ENCODE data around the gene OR56A5. TPM values are rescaled to one million over a fixed set of nuclear protein-coding genes. Genes with fewer than 3 reads are reported as not detected.

OR56A5 gene, protein sequence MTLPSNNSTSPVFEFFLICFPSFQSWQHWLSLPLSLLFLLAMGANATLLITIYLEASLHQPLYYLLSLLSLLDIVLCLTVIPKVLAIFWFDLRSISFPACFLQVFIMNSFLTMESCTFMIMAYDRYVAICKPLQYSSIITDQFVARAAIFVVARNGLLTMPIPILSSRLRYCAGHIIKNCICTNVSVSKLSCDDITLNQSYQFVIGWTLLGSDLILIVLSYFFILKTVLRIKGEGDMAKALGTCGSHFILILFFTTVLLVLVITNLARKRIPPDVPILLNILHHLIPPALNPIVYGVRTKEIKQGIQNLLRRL
- polyA plus RNA-seq (2013) = not detected

- ChIA-PET POLR2A (no interaction called here), CTCF (no interaction called here)
- no peak within 1 kb of the TSS for H3K27ac ChIP-seq (ENCODE audit: insufficient read depth in 1 of 2, low read depth in 1 of 2, low read length in 2 of 2, poor library complexity in 1 of 2, severe bottlenecking in 2 of 2)
- no peak within 1 kb of the TSS for H3K4me3 ChIP-seq (ENCODE audit: control insufficient read depth in 1 of 7, extremely low read depth in 1 of 7, insufficient read depth in 4 of 7, low read depth in 2 of 7, low read length in 6 of 7)
- no peaks in the 10 kb centered on the region for H3K4me1 ChIP-seq (ENCODE audit: control extremely low read depth in 1 of 4, control insufficient read depth in 4 of 4, insufficient read depth in 4 of 4, low read length in 3 of 4)
- H3K27me3 ChIP-seq (replicated peaks in 2 of 5; ENCODE audit: control insufficient read depth in 4 of 5, insufficient read depth in 5 of 5, low read length in 4 of 5) = peaks cover 0 to 2% (median 0%) of the 10 kb centered on the region in 5 experiments
- no peaks in the 10 kb centered on the region for H3K36me3 ChIP-seq (ENCODE audit: control insufficient read depth in 4 of 4, insufficient read depth in 4 of 4, low read length in 3 of 4)
- H3K9me3 ChIP-seq (ENCODE audit: control extremely low read depth in 1 of 5, control insufficient read depth in 4 of 5, insufficient read depth in 2 of 5, low read depth in 1 of 5, low read length in 4 of 5) = peaks cover 0 to 8% (median 0%) of the 10 kb centered on the region in 5 experiments
- DNase-seq = no peak
Measured at GRCh38 chr11:5968394-5968793, at the start of gene OR56A5. TSS of gene OR56A5 (minus strand) at chr11:5968494. CDS start at chr11:5968494, 0 bp downstream.

GRCh38 chr11:6013042-6013441, 44.7 kb upstream of the OR56A5 start:
- WGBS (ENCODE audit: insufficient coverage) = 100% methylated on average over 2 of the region's 3 CpGs
- CTCF ChIA-PET = interaction anchor here (1.1 to 1.3 kb wide), 3 partner anchors 9 to 20 kb away, joined by 3 to 4 read pairs (median 3); no protein-coding TSS in a partner anchor
- no peaks in the 10 kb centered on the region for H3K36me3 ChIP-seq (ENCODE audit: control insufficient read depth in 4 of 4, insufficient read depth in 4 of 4, low read length in 3 of 4)

DNA sequence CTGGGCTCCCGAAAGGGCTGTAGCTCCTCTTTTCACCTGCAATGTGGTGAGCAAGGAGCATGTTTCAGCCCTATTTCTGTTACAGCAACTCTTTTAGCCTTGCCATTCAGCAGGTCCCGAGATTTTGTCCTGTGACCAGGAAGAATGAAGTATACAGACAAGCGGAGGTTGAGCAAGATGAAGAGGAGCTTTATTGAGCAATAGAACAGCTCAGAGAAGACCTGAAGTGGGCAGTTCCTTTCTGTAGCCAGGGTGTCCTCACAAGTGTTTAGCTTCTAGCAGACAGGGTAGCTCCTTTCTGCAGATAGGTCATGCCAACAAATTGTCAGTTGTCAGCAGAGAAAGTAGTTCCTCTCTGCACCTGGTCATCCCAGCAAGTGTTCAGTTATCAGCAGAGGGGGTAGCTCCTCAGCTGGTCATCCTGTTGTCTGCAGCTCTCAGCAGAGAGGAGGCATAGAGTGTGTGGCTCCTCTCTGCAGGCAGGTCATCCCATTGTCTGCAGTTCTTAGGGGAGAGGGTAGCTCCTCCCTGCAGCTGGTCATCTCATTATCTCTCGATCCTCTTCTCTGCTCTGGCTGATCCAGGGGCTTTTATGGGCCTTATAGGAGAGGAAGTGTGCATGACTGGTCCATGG, 43.9 kb upstream of the OR56A5 start:
- POLR2A ChIA-PET = no interaction called here
- H3K4me1 ChIP-seq (ENCODE audit: control extremely low read depth in 1 of 4, control insufficient read depth in 4 of 4, insufficient read depth in 4 of 4, low read length in 3 of 4) = no peaks in the 10 kb centered on the region
- no peak overlapping the region for H3K4me3 ChIP-seq (ENCODE audit: control insufficient read depth in 1 of 7, extremely low read depth in 1 of 7, insufficient read depth in 4 of 7, low read depth in 2 of 7, low read length in 6 of 7)
- DNase-seq = no peak
- H3K27ac ChIP-seq (ENCODE audit: insufficient read depth in 1 of 2, low read depth in 1 of 2, low read length in 2 of 2, poor library complexity in 1 of 2, severe bottlenecking in 2 of 2) = no peak overlapping the region
- H3K9me3 ChIP-seq (ENCODE audit: control extremely low read depth in 1 of 5, control insufficient read depth in 4 of 5, insufficient read depth in 2 of 5, low read depth in 1 of 5, low read length in 4 of 5) = peaks cover 0 to 10% (median 2%) of the 10 kb centered on the region in 5 experiments
- CTCF ChIA-PET = interaction anchor here (1.0 to 1.4 kb wide), 5 partner anchors 8 to 20 kb away, joined by 3 to 4 read pairs (median 3); no protein-coding TSS in a partner anchor
- H3K27me3 ChIP-seq (replicated peaks in 2 of 5; ENCODE audit: control insufficient read depth in 4 of 5, insufficient read depth in 5 of 5, low read length in 4 of 5) = peaks cover 0 to 4% (median 2%) of the 10 kb centered on the region in 5 experiments
- WGBS (ENCODE audit: insufficient coverage) = 81% methylated on average over 4 of the region's 4 CpGs
- H3K36me3 ChIP-seq (ENCODE audit: control insufficient read depth in 4 of 4, insufficient read depth in 4 of 4, low read length in 3 of 4) = no peaks in the 10 kb centered on the region

More at GRCh38 chr11:6013042-6013441, 44.7 kb upstream of the OR56A5 start:
- H3K9me3 ChIP-seq (ENCODE audit: control extremely low read depth in 1 of 5, control insufficient read depth in 4 of 5, insufficient read depth in 2 of 5, low read depth in 1 of 5, low read length in 4 of 5) = peaks cover 0 to 12% (median 4%) of the 10 kb centered on the region in 5 experiments
- no peak for DNase-seq
- no peaks in the 10 kb centered on the region for H3K4me1 ChIP-seq (ENCODE audit: control extremely low read depth in 1 of 4, control insufficient read depth in 4 of 4, insufficient read depth in 4 of 4, low read length in 3 of 4)
- H3K27ac ChIP-seq (ENCODE audit: insufficient read depth in 1 of 2, low read depth in 1 of 2, low read length in 2 of 2, poor library complexity in 1 of 2, severe bottlenecking in 2 of 2) = no peak overlapping the region
- H3K27me3 ChIP-seq (replicated peaks in 2 of 5; ENCODE audit: control insufficient read depth in 4 of 5, insufficient read depth in 5 of 5, low read length in 4 of 5) = peaks cover 0 to 6% (median 2%) of the 10 kb centered on the region in 5 experiments
- no peak overlapping the region for H3K4me3 ChIP-seq (ENCODE audit: control insufficient read depth in 1 of 7, extremely low read depth in 1 of 7, insufficient read depth in 4 of 7, low read depth in 2 of 7, low read length in 6 of 7)
- POLR2A ChIA-PET = no interaction called here

- peaks cover 0 to 5% (median 2%) of the 10 kb centered on the region in 5 experiments for H3K27me3 ChIP-seq (replicated peaks in 2 of 5; ENCODE audit: control insufficient read depth in 4 of 5, insufficient read depth in 5 of 5, low read length in 4 of 5)
- no peak within 1 kb of the TSS for H3K4me3 ChIP-seq (ENCODE audit: control insufficient read depth in 1 of 7, extremely low read depth in 1 of 7, insufficient read depth in 4 of 7, low read depth in 2 of 7, low read length in 6 of 7)
- no peaks in the 10 kb centered on the region for H3K4me1 ChIP-seq (ENCODE audit: control extremely low read depth in 1 of 4, control insufficient read depth in 4 of 4, insufficient read depth in 4 of 4, low read length in 3 of 4)
- ChIA-PET POLR2A (no interaction called here), CTCF (interaction anchor here (1.0 kb wide), 1 partner anchor 234 kb away, joined by 3 read pairs; no protein-coding TSS in a partner anchor)
- no peak within 1 kb of the TSS for H3K27ac ChIP-seq (ENCODE audit: insufficient read depth in 1 of 2, low read depth in 1 of 2, low read length in 2 of 2, poor library complexity in 1 of 2, severe bottlenecking in 2 of 2)
- DNase-seq = no peak
- no peaks in the 10 kb centered on the region for H3K9me3 ChIP-seq (ENCODE audit: control extremely low read depth in 1 of 5, control insufficient read depth in 4 of 5, insufficient read depth in 2 of 5, low read depth in 1 of 5, low read length in 4 of 5)
- H3K36me3 ChIP-seq (ENCODE audit: control insufficient read depth in 4 of 4, insufficient read depth in 4 of 4, low read length in 3 of 4) = no peaks in the 10 kb centered on the region
Measured at GRCh38 chr11:6006846-6007245, 38.6 kb upstream of the OR56A5 start, which contains the start of gene OR56A4. TSS of gene OR56A4 (minus strand) at chr11:6006946. CDS start at chr11:6002992, 3,954 bp downstream.

DNA sequence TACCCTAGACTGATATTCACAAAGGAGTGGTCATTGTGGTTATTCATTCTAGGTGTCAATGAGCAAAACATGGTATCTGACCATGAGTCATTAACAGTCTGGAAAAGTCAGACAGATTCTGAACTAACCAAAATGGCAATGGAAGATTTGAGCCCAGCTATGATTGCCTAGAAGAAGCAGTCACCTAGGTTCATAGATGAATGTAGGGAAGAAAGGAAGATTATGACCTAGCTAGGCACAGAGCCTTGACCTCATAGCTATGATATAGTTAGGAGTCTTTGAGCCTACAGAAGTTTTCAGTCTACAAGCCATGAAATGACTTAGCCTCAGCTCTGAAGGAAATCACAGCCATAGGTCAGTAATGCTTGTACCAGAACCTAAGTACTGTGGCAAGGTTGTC, 38.1 kb upstream of the OR56A5 start:
- ChIA-PET CTCF (interaction anchor here (1.0 kb wide), 1 partner anchor 234 kb away, joined by 3 read pairs; no protein-coding TSS in a partner anchor), POLR2A (no interaction called here)
- Histone ChIP-seq H3K27me3 (replicated peaks in 2 of 5; ENCODE audit: control insufficient read depth in 4 of 5, insufficient read depth in 5 of 5, low read length in 4 of 5) (peaks cover 0 to 5% (median 2%) of the 10 kb centered on the region in 5 experiments), H3K36me3 (ENCODE audit: control insufficient read depth in 4 of 4, insufficient read depth in 4 of 4, low read length in 3 of 4) (no peaks in the 10 kb centered on the region), H3K4me3 (ENCODE audit: control insufficient read depth in 1 of 7, extremely low read depth in 1 of 7, insufficient read depth in 4 of 7, low read depth in 2 of 7, low read length in 6 of 7) (no peak overlapping the region), H3K9me3 (ENCODE audit: control extremely low read depth in 1 of 5, control insufficient read depth in 4 of 5, insufficient read depth in 2 of 5, low read depth in 1 of 5, low read length in 4 of 5) (no peaks in the 10 kb centered on the region), H3K27ac (ENCODE audit: insufficient read depth in 1 of 2, low read depth in 1 of 2, low read length in 2 of 2, poor library complexity in 1 of 2, severe bottlenecking in 2 of 2) (no peak overlapping the region), H3K4me1 (ENCODE audit: control extremely low read depth in 1 of 4, control insufficient read depth in 4 of 4, insufficient read depth in 4 of 4, low read length in 3 of 4) (no peaks in the 10 kb centered on the region)
- DNase-seq = no peak

GRCh38 chr11:6002202-6002699, 34.0 kb upstream of the OR56A5 start:
- POLR2A ChIA-PET = no interaction called here
- H3K9me3 ChIP-seq (ENCODE audit: control extremely low read depth in 1 of 5, control insufficient read depth in 4 of 5, insufficient read depth in 2 of 5, low read depth in 1 of 5, low read length in 4 of 5) = no peaks in the 10 kb centered on the region
- WGBS (ENCODE audit: insufficient coverage) = 52% methylated on average over 6 of the region's 7 CpGs
- H3K27me3 ChIP-seq (replicated peaks in 2 of 5; ENCODE audit: control insufficient read depth in 4 of 5, insufficient read depth in 5 of 5, low read length in 4 of 5) = peaks cover 0 to 2% (median 0%) of the 10 kb centered on the region in 5 experiments
- H3K27ac ChIP-seq (ENCODE audit: insufficient read depth in 1 of 2, low read depth in 1 of 2, low read length in 2 of 2, poor library complexity in 1 of 2, severe bottlenecking in 2 of 2) = no peak overlapping the region
- H3K4me3 ChIP-seq (ENCODE audit: control insufficient read depth in 1 of 7, extremely low read depth in 1 of 7, insufficient read depth in 4 of 7, low read depth in 2 of 7, low read length in 6 of 7) = no peak overlapping the region
- no peaks in the 10 kb centered on the region for H3K4me1 ChIP-seq (ENCODE audit: control extremely low read depth in 1 of 4, control insufficient read depth in 4 of 4, insufficient read depth in 4 of 4, low read length in 3 of 4)
- CTCF ChIA-PET = no interaction called here
- no peak for DNase-seq
- H3K36me3 ChIP-seq (ENCODE audit: control insufficient read depth in 4 of 4, insufficient read depth in 4 of 4, low read length in 3 of 4) = no peaks in the 10 kb centered on the region

GRCh38 chr11:5994791-5995190, 26.5 kb upstream of the OR56A5 start:
- no peak overlapping the region for H3K4me3 ChIP-seq (ENCODE audit: control insufficient read depth in 1 of 7, extremely low read depth in 1 of 7, insufficient read depth in 4 of 7, low read depth in 2 of 7, low read length in 6 of 7)
- no peak for DNase-seq
- 95% methylated on average over 13 of the region's 14 CpGs for WGBS (ENCODE audit: insufficient coverage)
- no peaks in the 10 kb centered on the region for H3K36me3 ChIP-seq (ENCODE audit: control insufficient read depth in 4 of 4, insufficient read depth in 4 of 4, low read length in 3 of 4)
- no peak overlapping the region for H3K27ac ChIP-seq (ENCODE audit: insufficient read depth in 1 of 2, low read depth in 1 of 2, low read length in 2 of 2, poor library complexity in 1 of 2, severe bottlenecking in 2 of 2)
- H3K4me1 ChIP-seq (ENCODE audit: control extremely low read depth in 1 of 4, control insufficient read depth in 4 of 4, insufficient read depth in 4 of 4, low read length in 3 of 4) = no peaks in the 10 kb centered on the region
- ChIA-PET POLR2A (no interaction called here), CTCF (interaction anchor here (1.1 to 1.3 kb wide), 2 partner anchors 10 to 32 kb away, joined by 3 read pairs; no protein-coding TSS in a partner anchor)
- H3K9me3 ChIP-seq (ENCODE audit: control extremely low read depth in 1 of 5, control insufficient read depth in 4 of 5, insufficient read depth in 2 of 5, low read depth in 1 of 5, low read length in 4 of 5) = no peaks in the 10 kb centered on the region
- peaks cover 0 to 8% (median 2%) of the 10 kb centered on the region in 5 experiments for H3K27me3 ChIP-seq (replicated peaks in 2 of 5; ENCODE audit: control insufficient read depth in 4 of 5, insufficient read depth in 5 of 5, low read length in 4 of 5)
